Measurements from ENCODE around the gene FAM110D. TPM values are rescaled to one million over a fixed set of nuclear protein-coding genes. Genes with fewer than 3 reads are reported as not detected.

Gene FAM110D
- total and polyA plus RNA-seq, 2 of the 8 experiments (the other 6 are each of a cell fraction or from before 2014, with no cell fraction given) = 0.21 to 0.48 TPM

DNA sequence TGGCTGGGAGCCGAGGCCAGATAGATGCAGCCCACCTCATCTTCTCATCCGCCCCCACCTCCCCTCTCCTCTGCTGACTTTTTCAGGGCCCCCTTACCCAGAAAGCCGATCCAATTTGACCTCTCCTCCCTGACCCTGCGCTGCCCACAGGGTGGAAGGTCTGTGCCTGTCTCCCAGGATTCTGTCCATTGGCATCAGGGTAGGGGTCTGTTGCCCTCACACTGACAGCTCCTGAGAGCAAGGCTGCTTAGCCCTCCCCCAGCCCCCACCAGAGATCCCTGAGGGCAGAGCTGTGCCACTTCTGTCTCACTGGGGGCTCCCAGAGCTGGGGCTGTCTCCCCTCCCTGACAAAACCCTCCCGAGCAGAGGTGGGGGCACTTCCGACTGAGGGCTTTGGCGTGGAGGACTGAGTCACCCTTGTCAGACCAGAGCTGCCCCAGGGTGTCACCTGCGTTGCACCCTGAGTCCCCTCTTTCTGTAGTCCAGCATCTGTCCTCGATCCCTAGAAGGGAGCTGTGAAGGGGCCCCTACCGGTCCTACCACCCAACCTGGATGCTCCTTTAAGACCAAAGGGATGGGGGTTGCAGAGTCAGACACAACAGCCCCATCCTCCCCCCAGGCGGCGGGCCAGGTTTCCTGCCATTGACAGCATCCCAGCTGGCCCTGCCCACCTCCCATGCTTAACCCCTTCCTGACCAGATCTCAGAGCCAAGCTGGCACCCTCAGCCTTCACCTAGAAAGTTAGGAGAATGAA is 2.4 kb upstream of the FAM110D start (continued):
- no peak for TF ChIP-seq SP4 (IDR thresholded peaks at IDR 0.05; ENCODE audit: low read length)
- TF ChIP-seq CTBP2 (IDR thresholded peaks at IDR 0.05; ENCODE audit: borderline replicate concordance, insufficient read depth, insufficient read length, low read length) = peak; percentile 48
- TF ChIP-seq TBP (IDR thresholded peaks at IDR 0.05; ENCODE audit: low read depth, low read length) = no peak
- TF ChIP-seq SUZ12 (IDR thresholded peaks at IDR 0.05; ENCODE audit: low read length) = 0 out of 2 replicates have a peak, but pooled peaks have one; percentile 13
- no peak for TF ChIP-seq JUND (IDR thresholded peaks at IDR 0.05; ENCODE audit: low read length)
- TF ChIP-seq MAX (IDR thresholded peaks at IDR 0.05) = no peak
- 0 out of 2 replicates have a peak, but pooled peaks have one; percentile 15 for TF ChIP-seq YY1 (IDR thresholded peaks at IDR 0.05; ENCODE audit: low read depth, low read length)
- no peak for TF ChIP-seq EZH2 (IDR thresholded peaks at IDR 0.05; ENCODE audit: low read depth, low read length, severe bottlenecking)
- no peak for TF ChIP-seq KDM4A (IDR thresholded peaks at IDR 0.05; ENCODE audit: low read depth, low read length, severe bottlenecking)
- TF ChIP-seq, protein P1, sequence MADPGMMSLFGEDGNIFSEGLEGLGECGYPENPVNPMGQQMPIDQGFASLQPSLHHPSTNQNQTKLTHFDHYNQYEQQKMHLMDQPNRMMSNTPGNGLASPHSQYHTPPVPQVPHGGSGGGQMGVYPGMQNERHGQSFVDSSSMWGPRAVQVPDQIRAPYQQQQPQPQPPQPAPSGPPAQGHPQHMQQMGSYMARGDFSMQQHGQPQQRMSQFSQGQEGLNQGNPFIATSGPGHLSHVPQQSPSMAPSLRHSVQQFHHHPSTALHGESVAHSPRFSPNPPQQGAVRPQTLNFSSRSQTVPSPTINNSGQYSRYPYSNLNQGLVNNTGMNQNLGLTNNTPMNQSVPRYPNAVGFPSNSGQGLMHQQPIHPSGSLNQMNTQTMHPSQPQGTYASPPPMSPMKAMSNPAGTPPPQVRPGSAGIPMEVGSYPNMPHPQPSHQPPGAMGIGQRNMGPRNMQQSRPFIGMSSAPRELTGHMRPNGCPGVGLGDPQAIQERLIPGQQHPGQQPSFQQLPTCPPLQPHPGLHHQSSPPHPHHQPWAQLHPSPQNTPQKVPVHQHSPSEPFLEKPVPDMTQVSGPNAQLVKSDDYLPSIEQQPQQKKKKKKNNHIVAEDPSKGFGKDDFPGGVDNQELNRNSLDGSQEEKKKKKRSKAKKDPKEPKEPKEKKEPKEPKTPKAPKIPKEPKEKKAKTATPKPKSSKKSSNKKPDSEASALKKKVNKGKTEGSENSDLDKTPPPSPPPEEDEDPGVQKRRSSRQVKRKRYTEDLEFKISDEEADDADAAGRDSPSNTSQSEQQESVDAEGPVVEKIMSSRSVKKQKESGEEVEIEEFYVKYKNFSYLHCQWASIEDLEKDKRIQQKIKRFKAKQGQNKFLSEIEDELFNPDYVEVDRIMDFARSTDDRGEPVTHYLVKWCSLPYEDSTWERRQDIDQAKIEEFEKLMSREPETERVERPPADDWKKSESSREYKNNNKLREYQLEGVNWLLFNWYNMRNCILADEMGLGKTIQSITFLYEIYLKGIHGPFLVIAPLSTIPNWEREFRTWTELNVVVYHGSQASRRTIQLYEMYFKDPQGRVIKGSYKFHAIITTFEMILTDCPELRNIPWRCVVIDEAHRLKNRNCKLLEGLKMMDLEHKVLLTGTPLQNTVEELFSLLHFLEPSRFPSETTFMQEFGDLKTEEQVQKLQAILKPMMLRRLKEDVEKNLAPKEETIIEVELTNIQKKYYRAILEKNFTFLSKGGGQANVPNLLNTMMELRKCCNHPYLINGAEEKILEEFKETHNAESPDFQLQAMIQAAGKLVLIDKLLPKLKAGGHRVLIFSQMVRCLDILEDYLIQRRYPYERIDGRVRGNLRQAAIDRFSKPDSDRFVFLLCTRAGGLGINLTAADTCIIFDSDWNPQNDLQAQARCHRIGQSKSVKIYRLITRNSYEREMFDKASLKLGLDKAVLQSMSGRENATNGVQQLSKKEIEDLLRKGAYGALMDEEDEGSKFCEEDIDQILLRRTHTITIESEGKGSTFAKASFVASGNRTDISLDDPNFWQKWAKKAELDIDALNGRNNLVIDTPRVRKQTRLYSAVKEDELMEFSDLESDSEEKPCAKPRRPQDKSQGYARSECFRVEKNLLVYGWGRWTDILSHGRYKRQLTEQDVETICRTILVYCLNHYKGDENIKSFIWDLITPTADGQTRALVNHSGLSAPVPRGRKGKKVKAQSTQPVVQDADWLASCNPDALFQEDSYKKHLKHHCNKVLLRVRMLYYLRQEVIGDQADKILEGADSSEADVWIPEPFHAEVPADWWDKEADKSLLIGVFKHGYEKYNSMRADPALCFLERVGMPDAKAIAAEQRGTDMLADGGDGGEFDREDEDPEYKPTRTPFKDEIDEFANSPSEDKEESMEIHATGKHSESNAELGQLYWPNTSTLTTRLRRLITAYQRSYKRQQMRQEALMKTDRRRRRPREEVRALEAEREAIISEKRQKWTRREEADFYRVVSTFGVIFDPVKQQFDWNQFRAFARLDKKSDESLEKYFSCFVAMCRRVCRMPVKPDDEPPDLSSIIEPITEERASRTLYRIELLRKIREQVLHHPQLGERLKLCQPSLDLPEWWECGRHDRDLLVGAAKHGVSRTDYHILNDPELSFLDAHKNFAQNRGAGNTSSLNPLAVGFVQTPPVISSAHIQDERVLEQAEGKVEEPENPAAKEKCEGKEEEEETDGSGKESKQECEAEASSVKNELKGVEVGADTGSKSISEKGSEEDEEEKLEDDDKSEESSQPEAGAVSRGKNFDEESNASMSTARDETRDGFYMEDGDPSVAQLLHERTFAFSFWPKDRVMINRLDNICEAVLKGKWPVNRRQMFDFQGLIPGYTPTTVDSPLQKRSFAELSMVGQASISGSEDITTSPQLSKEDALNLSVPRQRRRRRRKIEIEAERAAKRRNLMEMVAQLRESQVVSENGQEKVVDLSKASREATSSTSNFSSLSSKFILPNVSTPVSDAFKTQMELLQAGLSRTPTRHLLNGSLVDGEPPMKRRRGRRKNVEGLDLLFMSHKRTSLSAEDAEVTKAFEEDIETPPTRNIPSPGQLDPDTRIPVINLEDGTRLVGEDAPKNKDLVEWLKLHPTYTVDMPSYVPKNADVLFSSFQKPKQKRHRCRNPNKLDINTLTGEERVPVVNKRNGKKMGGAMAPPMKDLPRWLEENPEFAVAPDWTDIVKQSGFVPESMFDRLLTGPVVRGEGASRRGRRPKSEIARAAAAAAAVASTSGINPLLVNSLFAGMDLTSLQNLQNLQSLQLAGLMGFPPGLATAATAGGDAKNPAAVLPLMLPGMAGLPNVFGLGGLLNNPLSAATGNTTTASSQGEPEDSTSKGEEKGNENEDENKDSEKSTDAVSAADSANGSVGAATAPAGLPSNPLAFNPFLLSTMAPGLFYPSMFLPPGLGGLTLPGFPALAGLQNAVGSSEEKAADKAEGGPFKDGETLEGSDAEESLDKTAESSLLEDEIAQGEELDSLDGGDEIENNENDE (IDR thresholded peaks at IDR 0.05; ENCODE audit: insufficient replicate concordance, low read length) = no peak
